H9 (cell line): ENCODE data around the gene LRRC23. TPM values are rescaled to one million over a fixed set of nuclear protein-coding genes. Genes with fewer than 3 reads are reported as not detected.

Experiments used
- DNase-seq: peaks from one replicate; pipeline ENCODE4 v3.0.0-alpha.2; 2017
- H2AFZ ChIP-seq: one replicate; pipeline ENCODE4 v1.6.1; 2013; ENCODE audit warnings: mild to moderate bottlenecking, low read length, control low read depth, moderate library complexity
- H2AK5ac ChIP-seq: 2 replicates; pipeline ENCODE4 v1.6.1; 2013; ENCODE audit warnings: low read length, control low read depth, mixed read lengths; ENCODE audit not compliant: insufficient read length
- H2BK120ac ChIP-seq: one replicate; pipeline ENCODE4 v1.6.1; 2013; ENCODE audit warnings: low read depth, mild to moderate bottlenecking, low read length, control low read depth, inconsistent platforms; ENCODE audit not compliant: poor library complexity, severe bottlenecking
- H2BK12ac ChIP-seq: 2 replicates; pipeline ENCODE4 v1.6.1; 2013; ENCODE audit warnings: low read length, control low read depth, mixed read lengths, low read depth; ENCODE audit not compliant: insufficient read length
- H2BK15ac ChIP-seq: 2 replicates; pipeline ENCODE4 v1.6.1; 2013; ENCODE audit warnings: low read depth, low read length, control low read depth
- H2BK20ac ChIP-seq: one replicate; pipeline ENCODE4 v1.6.1; 2013; ENCODE audit warnings: low read depth, mild to moderate bottlenecking, low read length, control low read depth, inconsistent platforms; ENCODE audit not compliant: poor library complexity, severe bottlenecking
- H2BK5ac ChIP-seq: 2 replicates; pipeline ENCODE4 v1.6.1; 2013; ENCODE audit warnings: low read length, control low read depth, mixed read lengths; ENCODE audit not compliant: insufficient read length
- H3K14ac ChIP-seq: 2 replicates; pipeline ENCODE4 v1.6.1; 2013; ENCODE audit warnings: low read length, control low read depth; ENCODE audit not compliant: insufficient read depth
- H3K18ac ChIP-seq: 2 replicates; pipeline ENCODE4 v1.6.1; 2013; ENCODE audit warnings: low read depth, mild to moderate bottlenecking, mixed read lengths, low read length, control low read depth; ENCODE audit not compliant: insufficient read length
- H3K23ac ChIP-seq: 2 replicates; pipeline ENCODE4 v1.6.1; 2013; ENCODE audit warnings: low read length, control low read depth, mixed read lengths, low read depth; ENCODE audit not compliant: insufficient read length
- H3K23me2 ChIP-seq: 2 replicates; pipeline ENCODE4 v1.6.1; 2013; ENCODE audit warnings: low read depth, mild to moderate bottlenecking, mixed read lengths, low read length, control low read depth; ENCODE audit not compliant: insufficient read length, poor library complexity, severe bottlenecking
- H3K27ac ChIP-seq: 2 replicates; pipeline ENCODE4 v1.5.1; 2013; ENCODE audit warnings: low read length, control low read depth, mixed read lengths, low read depth; ENCODE audit not compliant: insufficient read length
- H3K27me3 ChIP-seq: 2 replicates; pipeline ENCODE4 v1.6.1; 2013; ENCODE audit warnings: low read length, control low read depth, inconsistent platforms; ENCODE audit not compliant: insufficient read depth
- H3K4ac ChIP-seq: 2 replicates; pipeline ENCODE4 v1.6.1; 2013; ENCODE audit warnings: low read depth, mild to moderate bottlenecking, control low read depth, inconsistent platforms, low read length, moderate library complexity
- H3K4me1 ChIP-seq: 2 replicates; pipeline ENCODE4 v1.6.1; 2013; ENCODE audit warnings: low read length, control low read depth, inconsistent platforms; ENCODE audit not compliant: insufficient read depth
- H3K4me2 ChIP-seq: 2 replicates; pipeline ENCODE4 v1.6.1; 2013; ENCODE audit warnings: low read length, control low read depth, mixed read lengths; ENCODE audit not compliant: insufficient read length, insufficient read depth
- H3K56ac ChIP-seq: 2 replicates; pipeline ENCODE4 v1.6.1; 2013; ENCODE audit warnings: low read depth, mild to moderate bottlenecking, mixed read lengths, low read length, control low read depth; ENCODE audit not compliant: insufficient read length
- H3K79me1 ChIP-seq: 2 replicates; pipeline ENCODE4 v1.6.1; 2013; ENCODE audit warnings: low read depth, mild to moderate bottlenecking, moderate library complexity, low read length, control low read depth, inconsistent platforms; ENCODE audit not compliant: insufficient read depth, poor library complexity, severe bottlenecking
- H3K79me2 ChIP-seq: 2 replicates; pipeline ENCODE4 v1.6.1; 2013; ENCODE audit warnings: low read length, control low read depth, inconsistent platforms; ENCODE audit not compliant: insufficient read depth
- H3K9ac ChIP-seq: 2 replicates; pipeline ENCODE4 v1.6.1; 2013; ENCODE audit warnings: low read length, control low read depth, mixed read lengths; ENCODE audit not compliant: insufficient read length; ENCODE audit errors: extremely low read depth
- H3K9me3 ChIP-seq: one replicate; pipeline ENCODE4 v1.6.1; 2013; ENCODE audit warnings: low read depth, low read length, inconsistent platforms; ENCODE audit not compliant: control insufficient read depth
- H3T11ph ChIP-seq: one replicate; pipeline ENCODE4 v1.6.1; 2013; ENCODE audit warnings: mild to moderate bottlenecking, low read length, control low read depth, inconsistent platforms
- H4K20me1 ChIP-seq: one replicate; pipeline ENCODE4 v1.6.1; 2013; ENCODE audit not compliant: control insufficient read depth, insufficient read length, insufficient read depth
- H4K5ac ChIP-seq: 2 replicates; pipeline ENCODE4 v1.6.1; 2013; ENCODE audit warnings: low read depth, mild to moderate bottlenecking, mixed read lengths, low read length, control low read depth; ENCODE audit not compliant: insufficient read length
- H4K8ac ChIP-seq: replicated peaks from 2 replicates; pipeline ENCODE4 v1.6.1; 2013; ENCODE audit warnings: low read length, control low read depth, mixed read lengths, low read depth; ENCODE audit not compliant: insufficient read length
- H4K91ac ChIP-seq: 2 replicates; pipeline ENCODE4 v1.6.1; 2013; ENCODE audit warnings: low read depth, mild to moderate bottlenecking, moderate library complexity, mixed read lengths, low read length, control low read depth; ENCODE audit not compliant: insufficient read length
- H3K27ac Mint-ChIP-seq, 3 experiments: 2 replicates in 2 of 3; 3 replicates in 1 of 3; pipeline ENCODE4 v1.8.0; 2020 to 2021; ENCODE audit warnings: mixed read lengths in 3 of 3, mild to moderate bottlenecking in 1 of 3, moderate library complexity in 1 of 3
- H3K27me3 Mint-ChIP-seq: 2 replicates; pipeline ENCODE4 v1.8.0; 2021; ENCODE audit warnings: low read depth, mild to moderate bottlenecking, moderate library complexity, mixed read lengths
- H3K36me3 Mint-ChIP-seq, 3 experiments: 2 replicates in 2 of 3; 3 replicates in 1 of 3; pipeline ENCODE4 v1.8.0; 2020 to 2021; ENCODE audit warnings: low read depth in 3 of 3, mixed read lengths in 3 of 3; ENCODE audit not compliant: insufficient read depth in 1 of 3
- H3K4me1 Mint-ChIP-seq, 2 experiments: 2 replicates each; pipeline ENCODE4 v1.8.0; 2020; ENCODE audit warnings: mixed read lengths in 2 of 2
- H3K4me3 Mint-ChIP-seq, 2 experiments: 2 replicates in 1 of 2; 3 replicates in 1 of 2; pipeline ENCODE4 v1.8.0; 2020 to 2021; ENCODE audit warnings: mild to moderate bottlenecking in 2 of 2, mixed read lengths in 2 of 2, moderate library complexity in 1 of 2
- H3K9me3 Mint-ChIP-seq, 2 experiments: 2 replicates in 1 of 2; 3 replicates in 1 of 2; pipeline ENCODE4 v1.8.0; 2020; ENCODE audit warnings: mild to moderate bottlenecking in 2 of 2, mixed read lengths in 2 of 2, moderate library complexity in 1 of 2
- CTCF ChIP-seq: fragments of 200-600 bp; sonication (generic); conservative IDR thresholded peaks from 3 replicates; pipeline ENCODE4 v1.8.0; 2021; ENCODE audit warnings: antibody characterized with exemption, mild to moderate bottlenecking
- WGBS: extraction: QIAGEN DNeasy Blood & Tissue Kit; methylation state at CpG from one replicate; pipeline ENCODE4 v1.1.7; 2013; ENCODE audit warnings: missing lambda C conversion rate, low lambda C conversion rate, mixed read lengths; ENCODE audit not compliant: insufficient read length; ENCODE audit errors: extremely low coverage; 5-methylcytosine and 5-hydroxymethylcytosine counted together
- total RNA-seq: library from RNA; stranded (reverse); gene quantifications from 2 replicates; pipeline ENCODE4 v1.2.1, GENCODE V29; 2021

LRRC23 gene
- total RNA-seq, 1 experiment from 2014 or later: 2.1 TPM

GRCh38 chr12:6958609-6959057 is 54.0 kb downstream of the LRRC23 start:
- H3K27me3 Mint-ChIP-seq: no peaks in the 10 kb centered on the region; the same call in 1 of the 2 replicates
- no peaks in the 10 kb centered on the region for H3K27me3 ChIP-seq
- no peak overlapping the region for H2BK15ac ChIP-seq
- no peak overlapping the region for H2BK5ac ChIP-seq
- H3K56ac ChIP-seq: no peak overlapping the region
- TF ChIP-seq CTCF: no peak
- H2BK20ac ChIP-seq: no peak overlapping the region
- H3K27ac ChIP-seq: no peak overlapping the region
- H2BK12ac ChIP-seq: no peak overlapping the region
- peaks cover 4% of the 10 kb centered on the region; the same call in 1 of the 2 replicates for H3K4me1 ChIP-seq
- peak overlapping the region in 1 of 3 experiments; percentile 82; a peak in 4 of 7 replicates for H3K27ac Mint-ChIP-seq
- no peak for DNase-seq
- H3K4me3 Mint-ChIP-seq: no peak overlapping the region
- H3K9me3 ChIP-seq: no peaks in the 10 kb centered on the region
- H3K79me2 ChIP-seq: no peaks in the 10 kb centered on the region; the same call in 1 of the 2 replicates
- peaks cover 27 to 44% of the 10 kb centered on the region in 2 experiments for H3K4me1 Mint-ChIP-seq
- no peak overlapping the region for H2AFZ ChIP-seq
- H2BK120ac ChIP-seq: no peak overlapping the region
- no CpG with 5 or more reads among the region's 10 CpGs for WGBS
- peaks cover 17% of the 10 kb centered on the region for H3K23me2 ChIP-seq
- no peak overlapping the region for H3K9ac ChIP-seq
- H3K4ac ChIP-seq: no peak overlapping the region
- no peak overlapping the region for H4K91ac ChIP-seq
- no peaks in the 10 kb centered on the region for H3K9me3 Mint-ChIP-seq
- no peak overlapping the region for H3K4me2 ChIP-seq
- no peak overlapping the region for H3K23ac ChIP-seq
- peaks cover 0 to 6% (median 0%) of the 10 kb centered on the region in 3 experiments; a peak in 4 of 7 replicates for H3K36me3 Mint-ChIP-seq
- H3K14ac ChIP-seq: no peak overlapping the region; the same call in 1 of the 2 replicates
- no peaks in the 10 kb centered on the region for H4K20me1 ChIP-seq
- no peak overlapping the region for H4K5ac ChIP-seq
- H3K79me1 ChIP-seq: no peaks in the 10 kb centered on the region
- H4K8ac ChIP-seq: no peak overlapping the region
- H2AK5ac ChIP-seq: no peak overlapping the region
- no peak overlapping the region for H3K18ac ChIP-seq
- H3T11ph ChIP-seq: no peak overlapping the region
